Upper lobe of left lung (tissue), 6 donors: ENCODE results near the gene VAV1. TPM values are rescaled to one million over a fixed set of nuclear protein-coding genes. Genes with fewer than 3 reads are reported as not detected.
A peak's percentile ranks its signal among the peaks of the same experiment; 100 is the strongest.
"Not testable (repeated sequence)": the region's sequence is repeated elsewhere in the genome, so short reads cannot be mapped to it uniquely, and the experiment has no call there.

Source experiments
- ATAC-seq, 2 donors: fragments of 200-7000 bp; cut with Tn5 transposase; one replicate each; pipeline ENCODE4 v1.9.1; 2022; ENCODE audit warnings: mild to moderate bottlenecking in 2 of 2, moderate library complexity in 2 of 2; ENCODE audit not compliant: low FRiP score in 2 of 2
- DNase-seq, 2 donors: peaks; one replicate each; pipeline ENCODE4 v3.0.0-alpha.2; 2019 to 2020
- H3K27ac ChIP-seq, 4 donors: fragments of 200-600 bp; sonication (generic); one replicate each; pipeline ENCODE4 v1.5.1; 2016 to 2019
- H3K27me3 ChIP-seq, 4 donors: fragments of 200-600 bp; sonication (generic); one replicate each; pipeline ENCODE4 v1.5.1; 2017 to 2019
- H3K36me3 ChIP-seq, 4 donors: fragments of 200-600 bp; sonication (generic); one replicate each; pipeline ENCODE4 v1.5.1; 2016 to 2019
- H3K4me1 ChIP-seq, 4 donors: fragments of 200-600 bp; sonication (generic); one replicate each; pipeline ENCODE4 v1.5.1; 2018 to 2019
- H3K4me3 ChIP-seq, 4 donors: fragments of 200-600 bp; sonication (generic); one replicate each; pipeline ENCODE4 v1.5.1; 2017 to 2019; ENCODE audit warnings: mild to moderate bottlenecking in 2 of 4, moderate library complexity in 1 of 4
- H3K9me3 ChIP-seq, 4 donors: fragments of 200-600 bp; sonication (generic); one replicate each; pipeline ENCODE4 v1.5.1; 2018 to 2019
- EP300 ChIP-seq, 4 donors: sonication (generic); formaldehyde crosslinking; IDR thresholded peaks; one replicate each; pipeline ENCODE4 v1.5.1; 2017; ENCODE audit warnings: antibody characterized with exemption in 4 of 4, control low read depth in 2 of 4
- POLR2A ChIP-seq, 4 donors: fragments of 450-650 bp; IDR thresholded peaks; one replicate each; pipeline ENCODE4 v1.5.1; 2016 to 2017; ENCODE audit warnings: antibody characterized with exemption in 4 of 4, mild to moderate bottlenecking in 2 of 4
- POLR2AphosphoS5 ChIP-seq, 2 donors: sonication (generic); formaldehyde crosslinking; IDR thresholded peaks; one replicate each; pipeline ENCODE4 v1.5.1; 2017; ENCODE audit warnings: antibody characterized with exemption in 2 of 2
- WGBS, 2 donors: methylation state at CpG; one replicate each; pipeline ENCODE4 v1.1.5; 2017 to 2018; 5-methylcytosine and 5-hydroxymethylcytosine counted together
- total RNA-seq, 6 donors: library from RNA; depleted of rRNA in 4 of 6; stranded (reverse); fragments of >200 nt in 4 of 6; gene quantifications; one replicate each; pipeline versions ENCODE4 v1.1.0 to v1.2.1, GENCODE V29; 2016 to 2021
- TF ChIP-seq, protein P1 (sequence below), 6 experiments: fragments of 450-650 bp in 4 of 6; fragments of 200-600 bp in 2 of 6; sonication (generic) in 2 of 6; IDR thresholded peaks; one replicate each; pipeline ENCODE4 v1.5.1; 2016 to 2019; ENCODE audit warnings: antibody characterized with exemption in 6 of 6
- donor health status: DM: no; HTN: no; CAD: no; lungs with moderate emphysema.
- donor health status: DM: no; HTN: yes; CAD: no; lungs with severe emphysema.

VAV1 gene
- total RNA-seq, 6 donors from 2014 or later = 13.9 to 53.4 (median 24.1) TPM

DNA sequence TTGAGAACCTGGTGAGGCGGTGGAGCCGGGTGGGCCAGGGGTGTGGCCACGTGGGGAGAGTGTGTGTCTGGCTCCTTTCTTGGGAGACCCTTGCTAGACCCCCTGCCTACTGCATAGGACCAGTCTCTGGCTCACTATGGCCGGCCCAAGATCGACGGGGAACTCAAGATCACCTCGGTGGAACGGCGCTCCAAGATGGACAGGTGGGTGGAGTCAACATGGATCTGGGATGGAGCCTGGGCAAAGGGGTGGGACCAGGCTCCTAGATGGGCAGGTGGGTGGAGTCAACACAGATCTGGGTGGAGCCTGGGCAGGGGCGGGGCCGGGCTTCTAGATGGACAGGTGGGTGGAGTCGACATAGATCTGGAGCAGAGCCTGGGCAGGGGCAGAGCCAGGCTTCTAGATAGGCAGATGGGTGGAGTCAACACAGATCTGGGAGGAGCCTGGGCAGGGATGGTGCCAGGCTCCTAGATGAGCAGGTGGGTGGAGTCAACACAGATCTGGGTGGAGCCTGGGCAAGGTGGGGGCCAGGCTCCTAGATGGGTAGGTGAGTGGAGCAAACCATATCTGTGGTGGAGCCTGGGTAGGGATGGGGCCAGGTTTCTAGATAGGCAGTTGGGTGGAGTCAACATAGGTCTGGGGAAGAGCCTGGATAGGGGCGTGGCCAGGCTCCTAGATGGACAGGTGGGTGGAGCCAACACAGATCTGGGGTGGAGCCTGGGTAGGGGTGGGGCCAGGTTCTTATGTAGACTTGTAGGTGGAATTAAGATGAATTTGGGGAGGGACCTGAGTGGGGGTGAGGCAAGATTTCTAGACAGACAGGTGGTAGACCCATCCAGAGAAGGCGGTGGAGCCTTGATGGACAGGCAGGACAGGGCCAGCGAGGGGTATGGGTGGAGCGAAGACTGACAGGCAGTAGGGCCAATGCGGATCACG, 56.5 kb downstream of the VAV1 start:
- H3K9me3 ChIP-seq = no peaks in the 10 kb centered on the region
- H3K4me3 ChIP-seq = no peak overlapping the region
- DNase-seq (peak in 1 of 2 donors; percentile 79), ATAC-seq (no peak)
- no peaks in the 10 kb centered on the region for H3K4me1 ChIP-seq
- H3K36me3 ChIP-seq = peaks cover 0 to 31% (median 12%) of the 10 kb centered on the region in 4 donors
- H3K27me3 ChIP-seq = no peaks in the 10 kb centered on the region
- WGBS, 2 donors = 69 to 70% methylated on average over 15 to 18 of the region's 18 CpGs
- TF ChIP-seq EP300 (IDR thresholded peaks at IDR 0.05) = no peak
- TF ChIP-seq POLR2AphosphoS5 (IDR thresholded peaks at IDR 0.05) = no peak
- no peak overlapping the region for H3K27ac ChIP-seq

DNA sequence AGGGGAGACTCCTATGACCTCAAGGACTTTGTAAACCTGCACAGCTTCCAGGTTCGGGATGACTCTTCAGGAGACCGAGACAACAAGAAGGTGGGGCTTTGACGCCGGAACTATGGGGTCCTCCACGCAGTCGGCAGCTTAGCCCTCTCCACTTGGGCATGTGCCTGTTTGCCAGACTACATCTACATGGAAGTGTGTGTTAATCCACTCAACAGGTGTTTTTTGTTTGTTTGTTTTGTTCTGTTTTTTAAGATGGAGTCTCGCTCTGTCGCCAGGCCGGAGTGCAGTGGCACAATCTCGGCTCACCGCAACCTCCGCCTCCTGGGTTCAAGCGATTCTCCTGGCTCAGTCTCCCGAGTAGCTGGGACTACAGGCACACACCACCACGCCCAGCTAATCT, 57.3 kb downstream of the VAV1 start:
- WGBS, 2 donors = 91 to 95% methylated on average over 15 of the region's 15 CpGs
- H3K4me3 ChIP-seq, H3K27me3 ChIP-seq, DNase-seq, H3K4me1 ChIP-seq, H3K9me3 ChIP-seq, H3K27ac ChIP-seq, ATAC-seq: not testable (repeated sequence)
- peaks cover 0 to 30% (median 12%) of the 10 kb centered on the region in 4 donors for H3K36me3 ChIP-seq

DNA sequence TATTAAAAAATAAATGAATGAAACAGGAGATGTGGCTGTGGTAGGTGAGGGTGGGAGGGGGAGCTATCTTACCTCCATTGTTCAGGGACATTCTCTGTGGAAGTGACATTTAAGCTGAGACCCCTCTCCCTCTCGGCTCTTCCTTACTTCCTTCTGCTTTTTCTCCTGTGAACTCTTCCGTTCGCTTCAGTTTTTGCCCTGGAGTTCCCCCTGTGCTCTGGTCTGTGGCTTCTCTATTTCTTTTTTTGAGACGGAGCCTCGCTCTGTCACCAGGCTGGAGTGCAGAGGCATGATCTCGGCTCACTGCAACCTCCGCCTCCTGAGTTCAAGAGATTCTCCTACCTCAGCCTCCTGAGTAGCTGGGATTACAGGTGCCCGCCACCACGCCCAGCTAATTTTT, 58.6 kb downstream of the VAV1 start:
- H3K4me3 ChIP-seq, H3K4me1 ChIP-seq, DNase-seq, ATAC-seq, H3K27ac ChIP-seq, H3K9me3 ChIP-seq, H3K27me3 ChIP-seq: not testable (repeated sequence)
- WGBS, 2 donors = 62 to 73% methylated on average over 9 of the region's 9 CpGs
- peaks cover 0 to 22% (median 10%) of the 10 kb centered on the region in 4 donors for H3K36me3 ChIP-seq

DNA sequence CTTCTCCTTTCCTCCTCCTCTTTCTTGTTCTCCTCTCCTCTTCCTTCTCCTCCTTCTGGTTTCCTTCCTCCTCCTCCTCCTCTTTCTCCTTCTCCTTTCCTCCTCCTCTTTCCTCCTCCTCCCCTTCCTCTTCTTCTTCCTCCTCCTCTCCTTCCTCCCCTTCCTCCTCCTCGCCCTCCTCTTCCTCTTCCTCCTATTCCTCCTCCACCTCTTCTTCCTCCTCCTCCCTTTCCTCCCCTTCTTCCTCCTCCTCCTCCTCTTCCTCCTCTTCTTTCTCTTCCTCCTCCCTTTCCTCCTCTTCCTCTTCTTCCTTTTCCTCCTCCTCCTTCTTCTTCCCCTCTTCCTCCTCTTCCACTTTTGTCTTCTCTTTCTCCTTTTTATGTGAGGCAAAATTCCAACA, 59.9 kb downstream of the VAV1 start:
- Histone ChIP-seq H3K36me3 (peaks cover 0 to 14% (median 5%) of the 10 kb centered on the region in 4 donors), H3K27me3 (no peaks in the 10 kb centered on the region)
- 61% methylated on average over 1 of the region's 1 CpG; no CpG with 5 or more reads in 1 of the 2 donors for WGBS, 2 donors

DNA sequence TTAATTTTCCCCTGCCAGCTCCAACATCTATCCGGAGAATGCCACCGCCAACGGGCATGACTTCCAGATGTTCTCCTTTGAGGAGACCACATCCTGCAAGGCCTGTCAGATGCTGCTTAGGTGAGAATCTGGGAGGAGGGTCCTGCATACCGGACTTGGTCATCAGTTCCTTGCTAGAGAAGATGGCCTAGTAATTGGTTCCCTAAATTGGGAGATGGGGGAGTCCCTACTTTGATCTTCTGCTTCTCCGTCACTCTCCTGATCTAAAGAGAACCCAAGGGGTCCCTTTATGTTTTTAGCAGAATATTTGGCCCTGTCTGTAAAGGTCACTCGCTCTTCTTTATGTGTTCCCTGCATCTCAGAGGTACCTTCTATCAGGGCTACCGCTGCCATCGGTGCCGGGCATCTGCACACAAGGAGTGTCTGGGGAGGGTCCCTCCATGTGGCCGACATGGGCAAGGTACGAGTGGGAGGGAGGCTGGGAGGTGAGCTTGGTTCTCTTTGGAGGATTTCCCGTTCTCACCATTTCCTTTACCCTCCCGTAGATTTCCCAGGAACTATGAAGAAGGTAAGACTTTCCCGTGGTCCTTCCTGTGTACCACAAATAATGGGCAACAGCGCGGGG, 60.8 kb downstream of the VAV1 start:
- peaks cover 0 to 7% (median 3%) of the 10 kb centered on the region in 4 donors for H3K36me3 ChIP-seq
- ATAC-seq (no peak), DNase-seq (no peak)
- H3K27me3 ChIP-seq = no peaks in the 10 kb centered on the region
- no peaks in the 10 kb centered on the region for H3K9me3 ChIP-seq
- H3K4me3 ChIP-seq = no peak overlapping the region
- 84 to 89% methylated on average over 14 to 16 of the region's 16 CpGs for WGBS, 2 donors
- no peak for TF ChIP-seq EP300 (IDR thresholded peaks at IDR 0.05)
- H3K4me1 ChIP-seq = no peaks in the 10 kb centered on the region
- no peak overlapping the region for H3K27ac ChIP-seq

More for the DNA sequence above, 59.9 kb downstream of the VAV1 start:
- Histone ChIP-seq H3K9me3 (no peaks in the 10 kb centered on the region), H3K27ac (no peak overlapping the region), H3K4me3 (no peak overlapping the region), H3K4me1 (no peaks in the 10 kb centered on the region)
- TF ChIP-seq POLR2A (IDR thresholded peaks at IDR 0.05) = no peak
- no peak for TF ChIP-seq EP300 (IDR thresholded peaks at IDR 0.05)
- no peak for TF ChIP-seq POLR2AphosphoS5 (IDR thresholded peaks at IDR 0.05)
- TF ChIP-seq, protein P1, sequence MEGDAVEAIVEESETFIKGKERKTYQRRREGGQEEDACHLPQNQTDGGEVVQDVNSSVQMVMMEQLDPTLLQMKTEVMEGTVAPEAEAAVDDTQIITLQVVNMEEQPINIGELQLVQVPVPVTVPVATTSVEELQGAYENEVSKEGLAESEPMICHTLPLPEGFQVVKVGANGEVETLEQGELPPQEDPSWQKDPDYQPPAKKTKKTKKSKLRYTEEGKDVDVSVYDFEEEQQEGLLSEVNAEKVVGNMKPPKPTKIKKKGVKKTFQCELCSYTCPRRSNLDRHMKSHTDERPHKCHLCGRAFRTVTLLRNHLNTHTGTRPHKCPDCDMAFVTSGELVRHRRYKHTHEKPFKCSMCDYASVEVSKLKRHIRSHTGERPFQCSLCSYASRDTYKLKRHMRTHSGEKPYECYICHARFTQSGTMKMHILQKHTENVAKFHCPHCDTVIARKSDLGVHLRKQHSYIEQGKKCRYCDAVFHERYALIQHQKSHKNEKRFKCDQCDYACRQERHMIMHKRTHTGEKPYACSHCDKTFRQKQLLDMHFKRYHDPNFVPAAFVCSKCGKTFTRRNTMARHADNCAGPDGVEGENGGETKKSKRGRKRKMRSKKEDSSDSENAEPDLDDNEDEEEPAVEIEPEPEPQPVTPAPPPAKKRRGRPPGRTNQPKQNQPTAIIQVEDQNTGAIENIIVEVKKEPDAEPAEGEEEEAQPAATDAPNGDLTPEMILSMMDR (IDR thresholded peaks at IDR 0.05) = no peak
- DNase-seq = no peak
- no peak for ATAC-seq

DNA sequence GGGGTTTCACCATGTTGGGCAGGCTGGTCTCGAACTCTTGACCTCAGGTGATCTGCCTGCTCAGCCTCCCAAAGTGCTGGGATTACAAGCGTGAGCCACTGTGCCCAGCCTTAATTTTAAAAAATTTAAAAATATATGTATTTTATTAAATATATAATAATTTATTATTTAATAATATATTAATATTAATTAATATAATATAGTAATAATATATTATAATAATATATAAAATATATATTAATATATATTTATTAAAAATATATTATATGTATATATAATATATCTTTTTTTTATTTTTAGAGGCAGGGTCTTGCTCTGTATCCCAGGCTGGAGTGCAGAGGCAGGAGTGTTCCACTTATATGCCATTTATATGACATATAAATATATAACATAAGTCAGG, 61.9 kb downstream of the VAV1 start:
- DNase-seq (no peak), ATAC-seq (no peak)
- WGBS, 2 donors = 95 to 100% methylated on average over 2 of the region's 2 CpGs
- TF ChIP-seq POLR2AphosphoS5 (IDR thresholded peaks at IDR 0.05) (no peak), EP300 (IDR thresholded peaks at IDR 0.05) (no peak), POLR2A (IDR thresholded peaks at IDR 0.05) (no peak)
- TF ChIP-seq, protein P1 (IDR thresholded peaks at IDR 0.05) = no peak
- Histone ChIP-seq H3K4me1 (no peaks in the 10 kb centered on the region), H3K4me3 (no peak overlapping the region), H3K36me3 (peaks cover 0 to 4% (median 1%) of the 10 kb centered on the region in 4 donors), H3K27ac (no peak overlapping the region), H3K9me3 (no peaks in the 10 kb centered on the region), H3K27me3 (no peaks in the 10 kb centered on the region)
